ELR (cell line): Measurements from ENCODE around the gene BCAR3.

ENCODE experiments used
- DNase-seq: peaks from one replicate; pipeline ENCODE4 v3.0.0-alpha.2; 2015; ENCODE audit warnings: low read depth

The BCAR3 gene

DNA sequence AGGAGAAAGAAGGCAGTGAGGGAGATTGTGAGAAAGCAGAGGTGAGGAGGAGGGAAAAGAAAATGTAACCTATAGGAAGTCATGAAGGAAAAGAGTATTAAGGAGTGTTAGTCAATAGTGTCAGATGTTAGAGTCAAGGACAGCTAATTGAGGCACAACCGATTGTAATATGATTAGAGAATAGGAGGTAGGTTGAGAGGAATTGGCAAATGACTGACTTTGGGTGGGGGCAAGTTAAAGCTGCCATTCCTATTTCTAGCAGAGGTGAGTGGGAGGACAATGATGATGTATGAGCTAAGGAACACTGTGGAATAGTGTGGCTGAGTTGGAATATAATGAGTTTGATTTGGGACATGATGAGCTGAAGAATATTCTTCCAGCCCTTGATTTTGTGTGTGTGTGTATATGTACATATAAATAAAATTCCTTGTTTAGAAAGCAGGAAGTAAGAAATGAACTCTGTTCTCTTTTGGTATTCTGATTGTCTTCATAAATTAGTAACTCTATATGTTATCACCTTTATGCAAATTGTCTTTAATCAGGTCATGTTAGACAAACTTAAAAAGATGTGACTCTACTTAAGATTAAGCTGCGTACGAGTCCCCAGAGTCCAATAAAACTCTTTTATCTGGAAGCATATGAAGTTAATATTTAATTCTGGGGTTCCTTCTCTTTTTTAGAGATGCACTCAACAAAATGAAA, 135.3 kb downstream of the BCAR3 start:
- DNase-seq = no peak

DNA sequence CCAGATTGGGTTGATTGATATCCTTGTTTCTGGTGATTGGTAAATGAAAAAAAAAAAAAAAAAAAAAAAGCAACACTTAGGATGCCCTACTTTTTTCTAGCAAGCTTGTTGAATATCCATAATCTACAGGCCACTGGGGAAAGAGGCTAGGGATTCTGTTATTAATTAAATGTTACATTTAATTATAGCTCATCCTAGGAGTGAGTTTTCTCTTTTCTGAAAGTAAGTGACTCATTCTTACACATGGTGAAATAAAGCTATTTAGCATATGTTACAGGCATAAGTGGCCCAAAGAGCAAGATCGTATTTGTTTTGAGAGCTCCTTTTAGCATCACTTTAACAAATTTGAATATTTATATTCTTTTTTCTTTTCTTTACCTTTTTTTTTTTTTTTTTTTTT, 139.2 kb downstream of the BCAR3 start:
- no peak for DNase-seq

- DNase-seq = no peak
Observed at GRCh38 chr1:93541045-93541444, 140.6 kb downstream of the BCAR3 start.

- peak; percentile 84 for DNase-seq
Observed at GRCh38 chr1:93537924-93538323, 143.7 kb downstream of the BCAR3 start.

DNA sequence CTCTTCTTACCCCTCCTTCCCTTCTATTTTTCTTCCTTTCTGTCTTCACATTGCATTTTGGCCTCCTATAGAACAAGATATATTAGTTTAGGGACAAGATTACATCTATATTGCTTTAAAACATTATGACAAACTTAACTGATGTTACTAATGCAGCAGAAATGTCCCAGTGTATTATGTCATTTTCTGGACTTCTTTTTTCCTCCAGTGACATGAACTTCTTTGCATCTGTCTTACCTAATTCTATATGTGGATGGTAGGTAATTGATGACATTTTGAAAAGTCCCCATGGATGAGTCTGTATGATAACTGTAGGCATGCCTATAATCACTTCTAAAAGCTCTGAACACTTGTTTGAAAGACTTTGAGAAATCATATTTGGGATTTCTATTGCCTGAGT, 144.2 kb downstream of the BCAR3 start:
- DNase-seq = peak; percentile 43

DNA sequence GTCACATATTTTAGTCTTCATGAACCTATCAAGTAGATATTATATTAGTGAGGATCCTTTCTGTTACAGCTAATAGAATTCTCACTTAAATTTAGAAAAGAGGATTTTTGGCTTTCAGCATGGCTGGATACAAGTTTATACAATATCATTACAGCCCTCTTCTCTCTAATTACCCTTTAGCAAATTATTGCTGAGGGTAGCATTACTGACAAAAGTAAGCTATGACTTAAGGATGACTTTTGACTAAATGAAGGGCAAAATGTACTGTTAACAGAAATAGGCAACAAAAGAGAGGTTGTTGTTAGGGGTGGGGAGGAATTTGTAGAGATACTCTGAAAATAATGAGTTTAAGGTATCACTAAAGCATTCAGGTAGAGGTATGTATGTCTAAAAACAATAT, 148.0 kb downstream of the BCAR3 start:
- DNase-seq = no peak

- DNase-seq = no peak
Observed at GRCh38 chr1:93532780-93533378, 148.8 kb downstream of the BCAR3 start.

GRCh38 chr1:93531193-93531592, 150.4 kb downstream of the BCAR3 start:
- no peak for DNase-seq

DNA sequence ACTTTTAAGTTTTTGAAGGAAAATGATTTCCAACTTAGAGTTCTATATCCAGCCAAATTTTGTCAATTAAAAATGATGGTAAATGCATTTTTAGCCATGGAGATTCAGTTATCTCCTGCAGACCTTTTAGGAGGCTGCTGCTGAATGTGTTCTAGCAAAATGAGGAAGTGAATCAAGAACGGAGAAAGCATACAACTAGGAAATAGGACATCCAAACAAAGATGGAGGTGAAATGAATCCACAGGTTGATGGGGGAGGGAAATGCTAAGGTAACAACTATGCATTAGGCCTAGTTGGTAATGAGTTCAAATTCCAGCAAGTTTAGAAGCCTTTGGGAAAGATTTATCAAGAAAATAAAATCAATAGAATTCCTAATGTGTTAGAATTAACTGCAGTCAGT, 153.2 kb downstream of the BCAR3 start:
- DNase-seq = no peak

DNA sequence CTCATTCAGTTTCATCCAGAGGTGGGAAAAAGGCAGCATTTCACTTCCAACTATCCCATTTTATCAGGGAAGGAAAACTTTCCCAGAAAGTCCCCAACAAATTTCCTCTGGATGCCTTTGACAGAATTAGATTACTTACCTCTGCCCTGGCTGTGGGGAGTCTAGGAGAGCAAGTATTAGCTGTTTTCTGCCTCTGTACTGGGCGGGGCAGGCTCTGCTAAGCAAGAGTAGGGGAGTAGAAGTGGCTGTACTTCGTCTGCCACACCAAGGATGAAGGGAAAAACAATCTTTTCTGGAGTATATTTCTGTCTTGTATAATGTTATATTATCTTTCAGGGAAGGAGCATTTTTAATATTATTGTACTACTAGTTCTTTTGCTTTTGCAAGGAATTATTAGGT, 155.2 kb downstream of the BCAR3 start:
- DNase-seq = no peak

- DNase-seq = no peak
Observed at GRCh38 chr1:93525431-93525830, 156.2 kb downstream of the BCAR3 start.

DNA sequence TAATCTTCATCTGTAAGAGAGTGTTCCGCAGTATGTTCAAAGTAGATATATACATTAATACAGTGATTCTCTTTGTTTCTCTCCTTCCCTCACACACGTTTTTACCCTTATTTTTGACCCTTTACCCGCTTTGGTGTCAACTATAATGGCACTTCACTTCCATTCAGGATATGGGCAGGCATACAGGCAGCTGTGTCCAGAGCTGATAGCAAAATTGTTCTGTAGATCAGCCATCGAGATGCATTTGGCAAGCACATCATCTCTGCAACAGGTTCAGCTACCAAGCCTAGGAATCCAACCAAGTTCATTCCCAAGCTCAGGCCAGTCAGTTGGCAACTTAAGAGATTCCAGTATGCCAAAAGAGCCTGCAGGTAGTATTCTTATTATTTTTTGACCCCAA, 158.9 kb downstream of the BCAR3 start:
- DNase-seq = no peak

DNA sequence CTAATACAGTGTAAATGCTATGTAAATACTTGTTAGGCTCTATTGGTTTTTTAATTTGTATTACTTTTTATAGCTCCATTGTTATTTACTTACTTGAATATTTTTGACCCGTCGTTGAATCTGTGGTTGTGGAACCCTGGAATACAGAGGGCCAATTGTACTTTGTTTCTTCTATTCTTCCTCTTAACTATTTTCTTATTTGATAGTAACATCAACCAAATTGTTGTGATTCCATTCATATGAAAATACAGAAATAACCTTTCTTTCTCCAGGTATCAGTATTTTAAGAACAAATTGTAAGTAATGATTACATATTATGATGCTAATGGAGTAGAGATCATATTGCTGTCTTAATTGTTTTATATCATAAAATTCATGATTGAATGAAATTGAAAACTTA, 160.0 kb downstream of the BCAR3 start:
- no peak for DNase-seq

GRCh38 chr1:93519199-93519829, 162.3 kb downstream of the BCAR3 start:
- peak; percentile 68 for DNase-seq

DNA sequence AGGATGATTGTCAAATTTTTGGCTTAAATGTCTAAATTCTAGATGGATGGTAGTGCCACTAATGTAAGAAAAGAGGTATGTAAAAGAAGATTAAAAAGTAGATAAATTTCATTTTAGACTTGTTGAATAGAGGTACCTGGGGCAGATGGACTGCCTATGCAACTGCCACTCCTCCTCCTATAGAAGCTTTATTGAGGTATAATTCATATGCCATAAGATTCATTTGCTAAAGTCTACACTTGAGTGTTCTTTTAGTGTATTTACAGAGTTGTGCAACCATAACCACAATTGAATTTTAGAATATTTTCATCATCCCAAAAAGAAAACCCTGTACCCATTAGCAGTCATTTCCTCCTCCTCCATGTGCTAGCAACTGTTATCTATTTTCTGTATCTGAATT, 163.1 kb downstream of the BCAR3 start:
- DNase-seq = no peak

GRCh38 chr1:93516164-93516563, 165.5 kb downstream of the BCAR3 start:
- DNase-seq = peak; percentile 37
